OCI-LY3 (cell line): Measurements from ENCODE around the gene SLC7A7.

Experiments
- CTCF ChIP-seq: fragments of 200-600, 300-600 bp; sonication (generic); IDR thresholded peaks from 2 replicates; pipeline ENCODE4 v1.5.1; 2014; ENCODE audit warnings: antibody characterized with exemption, low read length, low read depth
- EZH2phosphoT487 ChIP-seq: fragments of 200-600 bp; shearing (Covaris generic); IDR thresholded peaks from 2 replicates; pipeline ENCODE4 v1.6.1; 2018; ENCODE audit warnings: antibody characterized with exemption, mixed run types, low read depth

- TF ChIP-seq CTCF (no peak), EZH2phosphoT487 (no peak)
Observed at GRCh38 chr14:22772725-22773124, 42.5 kb downstream of the SLC7A7 start.
